WTC11 (cell line): ENCODE data around the gene PPP1R12A. TPM values are rescaled to one million over a fixed set of nuclear protein-coding genes. Genes with fewer than 3 reads are reported as not detected.

Experiments used
- ATAC-seq: fragments of 200-7000 bp; cut with Tn5 transposase; 2 replicates; pipeline ENCODE4 v1.10.0; 2021; ENCODE audit warnings: mild to moderate bottlenecking, moderate library complexity
- CTCF ChIA-PET: fragments of 300-600 bp; sonication (Branson Sonifier 250); formaldehyde crosslinking; loops from one replicate; lab custom pipeline; 2021; ENCODE audit warnings: antibody characterized with exemption; lab: Charles Lee
- POLR2A ChIA-PET: fragments of 350-600 bp; sonication (Branson Sonifier 250); formaldehyde crosslinking; loops from one replicate; lab custom pipeline; 2021; ENCODE audit warnings: antibody characterized with exemption; lab: Charles Lee
- DNase-seq: peaks from one replicate; pipeline ENCODE4 v3.0.0; 2021; ENCODE audit warnings: low spot score
- H3K27ac Mint-ChIP-seq: 2 replicates; pipeline ENCODE4 v1.8.0; 2021; ENCODE audit warnings: mixed read lengths
- H3K27me3 Mint-ChIP-seq: 2 replicates; pipeline ENCODE4 v1.8.0; 2021; ENCODE audit warnings: low read depth, mild to moderate bottlenecking, moderate library complexity, mixed read lengths
- H3K36me3 Mint-ChIP-seq: 2 replicates; pipeline ENCODE4 v1.8.0; 2021; ENCODE audit warnings: mixed read lengths
- H3K4me1 Mint-ChIP-seq: 2 replicates; pipeline ENCODE4 v1.8.0; 2022; ENCODE audit warnings: mixed read lengths
- H3K4me3 Mint-ChIP-seq: 2 replicates; pipeline ENCODE4 v1.8.0; 2021; ENCODE audit warnings: mild to moderate bottlenecking, moderate library complexity, mixed read lengths
- H3K9me3 Mint-ChIP-seq: 2 replicates; pipeline ENCODE4 v1.8.0; 2021; ENCODE audit warnings: mixed read lengths
- AR ChIP-seq: fragments of 250-450 bp; sonication (Bioruptor Pico); IDR thresholded peaks from 2 replicates; pipeline ENCODE4 v1.9.0; 2021; ENCODE audit warnings: mild to moderate bottlenecking
- ATF2 ChIP-seq: sonication (generic); formaldehyde crosslinking; IDR thresholded peaks from 2 replicates; pipeline ENCODE4 v1.8.1; 2022; ENCODE audit warnings: low read depth, missing genetic modification reagents, borderline replicate concordance
- ATF3 ChIP-seq: sonication (generic); formaldehyde crosslinking; conservative IDR thresholded peaks from 2 replicates; pipeline ENCODE4 v1.8.1; 2022; ENCODE audit warnings: mild to moderate bottlenecking, missing genetic modification reagents
- CBFB ChIP-seq: sonication (generic); formaldehyde crosslinking; IDR thresholded peaks from 2 replicates; pipeline ENCODE4 v1.8.1; 2022; ENCODE audit warnings: mild to moderate bottlenecking, low read depth, missing genetic modification reagents
- CDX4 ChIP-seq: fragments of 250-450 bp; sonication (Bioruptor Pico); IDR thresholded peaks from 2 replicates; pipeline ENCODE4 v1.9.0; 2021; ENCODE audit warnings: moderate library complexity, mild to moderate bottlenecking, inconsistent platforms, borderline replicate concordance
- ELF4 ChIP-seq: sonication (generic); formaldehyde crosslinking; IDR thresholded peaks from 2 replicates; pipeline ENCODE4 v1.8.1; 2022; ENCODE audit warnings: low read depth, mild to moderate bottlenecking, moderate library complexity, missing genetic modification reagents
- ETV6 ChIP-seq: sonication (generic); formaldehyde crosslinking; IDR thresholded peaks from 2 replicates; pipeline ENCODE4 v1.8.1; 2022; ENCODE audit warnings: mild to moderate bottlenecking, missing genetic modification reagents
- GRHL2 ChIP-seq: fragments of 250-450 bp; sonication (Bioruptor Pico); IDR thresholded peaks from 2 replicates; pipeline ENCODE4 v1.8.0; 2022; ENCODE audit warnings: mild to moderate bottlenecking, moderate library complexity; ENCODE audit not compliant: insufficient replicate concordance, severe bottlenecking
- HMGA2 ChIP-seq: fragments of 250-450 bp; sonication (Bioruptor Pico); IDR thresholded peaks from 2 replicates; pipeline ENCODE4 v1.4.0; 2021; ENCODE audit warnings: mild to moderate bottlenecking, moderate library complexity
- IRF1 ChIP-seq: sonication (generic); formaldehyde crosslinking; IDR thresholded peaks from 2 replicates; pipeline ENCODE4 v1.8.0; 2023; ENCODE audit warnings: missing genetic modification reagents
- IRF2 ChIP-seq: sonication (generic); formaldehyde crosslinking; IDR thresholded peaks from 2 replicates; pipeline ENCODE4 v1.8.0; 2022; ENCODE audit warnings: low read depth, missing genetic modification reagents, borderline replicate concordance
- KAT7 ChIP-seq: sonication (generic); formaldehyde crosslinking; IDR thresholded peaks from 2 replicates; pipeline ENCODE4 v1.8.1; 2023; ENCODE audit warnings: missing genetic modification reagents, mild to moderate bottlenecking, borderline replicate concordance
- MYBL2 ChIP-seq: sonication (generic); formaldehyde crosslinking; IDR thresholded peaks from 2 replicates; pipeline ENCODE4 v1.8.1; 2023; ENCODE audit warnings: mild to moderate bottlenecking, moderate library complexity, missing genetic modification reagents
- NFE2L1 ChIP-seq: sonication (generic); formaldehyde crosslinking; IDR thresholded peaks from 2 replicates; pipeline ENCODE4 v1.8.1; 2023; ENCODE audit warnings: missing genetic modification reagents
- NR1H2 ChIP-seq: sonication (generic); formaldehyde crosslinking; IDR thresholded peaks from 2 replicates; pipeline ENCODE4 v1.9.0; 2021; ENCODE audit warnings: mild to moderate bottlenecking, moderate library complexity, missing genetic modification reagents
- PRDM15 ChIP-seq: sonication (generic); formaldehyde crosslinking; IDR thresholded peaks from 2 replicates; pipeline ENCODE4 v1.8.0; 2022; ENCODE audit warnings: missing genetic modification reagents
- PREB ChIP-seq: sonication (generic); formaldehyde crosslinking; IDR thresholded peaks from 2 replicates; pipeline ENCODE4 v1.8.1; 2022; ENCODE audit warnings: mild to moderate bottlenecking, missing genetic modification reagents, moderate library complexity, borderline replicate concordance
- RELA ChIP-seq: sonication (generic); formaldehyde crosslinking; IDR thresholded peaks from 2 replicates; pipeline ENCODE4 v1.8.1; 2022; ENCODE audit warnings: missing genetic modification reagents, mild to moderate bottlenecking, borderline replicate concordance
- RORB ChIP-seq: fragments of 250-450 bp; sonication (Bioruptor Pico); IDR thresholded peaks from 2 replicates; pipeline ENCODE4 v1.9.0; 2021; ENCODE audit warnings: mild to moderate bottlenecking
- TP53 ChIP-seq: sonication (generic); formaldehyde crosslinking; IDR thresholded peaks from 2 replicates; pipeline ENCODE4 v1.8.1; 2023; ENCODE audit warnings: mild to moderate bottlenecking, missing genetic modification reagents
- ZMAT4 ChIP-seq: fragments of 250-450 bp; sonication (Bioruptor Pico); IDR thresholded peaks from 2 replicates; pipeline ENCODE4 v1.9.0; 2021; ENCODE audit warnings: mild to moderate bottlenecking
- ZNF317 ChIP-seq: sonication (generic); formaldehyde crosslinking; IDR thresholded peaks from 2 replicates; pipeline ENCODE4 v1.8.1; 2023; ENCODE audit warnings: low read depth, mild to moderate bottlenecking, moderate library complexity, missing genetic modification reagents, borderline replicate concordance
- ZNF396 ChIP-seq: fragments of 250-450 bp; sonication (Bioruptor Pico); IDR thresholded peaks from 2 replicates; pipeline ENCODE4 v1.8.0; 2021; ENCODE audit warnings: mild to moderate bottlenecking, moderate library complexity, borderline replicate concordance
- ZNF423 ChIP-seq: fragments of 250-450 bp; sonication (Bioruptor Pico); IDR thresholded peaks from 2 replicates; pipeline ENCODE4 v2.1.2; 2022; ENCODE audit warnings: mild to moderate bottlenecking, moderate library complexity
- total RNA-seq: library from RNA; stranded (reverse); gene quantifications from 3 replicates; pipeline ENCODE4 v1.2.3, GENCODE V29; 2021

Gene PPP1R12A
- total RNA-seq, 1 experiment from 2014 or later, result 83.8 TPM

- H3K27me3 Mint-ChIP-seq, result no peaks in the 10 kb centered on the region
- H3K4me3 Mint-ChIP-seq, result no peak overlapping the region
- no peaks in the 10 kb centered on the region for H3K9me3 Mint-ChIP-seq
- no peaks in the 10 kb centered on the region for H3K36me3 Mint-ChIP-seq
- TF ChIP-seq RORB (CRISPR knock-in tag) (no peak), PRDM15 (CRISPR knock-in tag) (no peak), NR1H2 (CRISPR knock-in tag) (no peak), AR (CRISPR knock-in tag) (no peak), ELF4 (no peak), PREB (CRISPR knock-in tag) (no peak), RELA (no peak)
- peaks cover 48% of the 10 kb centered on the region for H3K4me1 Mint-ChIP-seq
- ChIA-PET POLR2A (no interaction called here), CTCF (no interaction called here)
- H3K27ac Mint-ChIP-seq, result no peak overlapping the region
- ATAC-seq (no peak), DNase-seq (no peak)
Measured at GRCh38 chr12:79919762-79920161, 15.1 kb downstream of the PPP1R12A start.

GRCh38 chr12:79916826-79917225 is 18.1 kb downstream of the PPP1R12A start:
- ChIA-PET CTCF (interaction anchor here (0.7 kb wide), 1 partner anchor 48 kb away, joined by 4 read pairs; no protein-coding TSS in a partner anchor), POLR2A (no interaction called here)
- DNase-seq, result no peak
- Mint-ChIP-seq H3K4me3 (no peak overlapping the region), H3K27ac (no peak overlapping the region), H3K27me3 (no peaks in the 10 kb centered on the region), H3K36me3 (no peaks in the 10 kb centered on the region), H3K4me1 (peaks cover 62% of the 10 kb centered on the region), H3K9me3 (no peaks in the 10 kb centered on the region)
- no peak for ATAC-seq
- no peak for TF ChIP-seq ATF3 (CRISPR knock-in tag)
- no peak for TF ChIP-seq CDX4 (CRISPR knock-in tag)
- no peak for TF ChIP-seq ZNF396 (CRISPR knock-in tag)
- no peak for TF ChIP-seq ZNF423
- no peak for TF ChIP-seq HMGA2 (CRISPR knock-in tag)
- TF ChIP-seq IRF1, result no peak
- TF ChIP-seq TP53 (CRISPR knock-in tag), result no peak
- no peak for TF ChIP-seq ATF2 (CRISPR knock-in tag)
- TF ChIP-seq ZNF317 (CRISPR knock-in tag), result no peak
- no peak for TF ChIP-seq IRF2 (CRISPR knock-in tag)
- TF ChIP-seq GRHL2 (CRISPR knock-in tag), result no peak
- no peak for TF ChIP-seq KAT7 (CRISPR knock-in tag)
- no peak for TF ChIP-seq NFE2L1
- no peak for TF ChIP-seq MYBL2
- no peak for TF ChIP-seq ETV6
- TF ChIP-seq ZMAT4, result no peak
- TF ChIP-seq CBFB (CRISPR knock-in tag), result no peak
